H1 (cell line): ENCODE data around the gene LILRB4. TPM values are rescaled to one million over a fixed set of nuclear protein-coding genes. Genes with fewer than 3 reads are reported as not detected.

ENCODE experiments used
- CTCF ChIA-PET: fragments of 300-600 bp; sonication (Branson Sonifier 250); formaldehyde crosslinking; loops from one replicate; lab custom pipeline; 2021; ENCODE audit not compliant: partially characterized antibody; lab: Charles Lee
- POLR2A ChIA-PET: fragments of 300-600 bp; sonication (Branson Sonifier 250); formaldehyde crosslinking; loops from one replicate; lab custom pipeline; 2021; ENCODE audit warnings: inconsistent platforms; ENCODE audit not compliant: partially characterized antibody; lab: Charles Lee
- DNase-seq, 2 experiments: peaks; one replicate each; pipeline versions ENCODE4 v3.0.0 to v3.0.0-alpha.2; 2010 to 2022; ENCODE audit warnings: low spot score in 2 of 2, low read depth in 1 of 2, mixed read lengths in 1 of 2
- FAIRE-seq: peaks from 2 replicates; lab custom pipeline; 2011; peaks lifted over from hg19 to GRCh38; lab: Jason Lieb, UNC
- H2AFZ ChIP-seq: 2 replicates; pipeline ENCODE4 v1.8.1; 2012; ENCODE audit warnings: low read length, inconsistent platforms
- H2AK5ac ChIP-seq: 2 replicates; pipeline ENCODE4 v1.6.1; 2013; ENCODE audit warnings: low read depth, low read length
- H2BK120ac ChIP-seq: replicated peaks from 2 replicates; pipeline ENCODE3; 2013; ENCODE audit warnings: low read depth, low read length, inconsistent platforms
- H2BK12ac ChIP-seq: 2 replicates; pipeline ENCODE4 v1.6.1; 2013; ENCODE audit warnings: low read depth, low read length
- H2BK15ac ChIP-seq: 2 replicates; pipeline ENCODE4 v1.6.1; 2013; ENCODE audit warnings: low read length
- H2BK20ac ChIP-seq: 2 replicates; pipeline ENCODE4 v1.6.1; 2013; ENCODE audit warnings: low read length
- H2BK5ac ChIP-seq: 2 replicates; pipeline ENCODE4 v1.6.1; 2013; ENCODE audit warnings: low read depth, low read length
- H3K14ac ChIP-seq: 2 replicates; pipeline ENCODE4 v1.6.1; 2013; ENCODE audit warnings: inconsistent platforms; ENCODE audit not compliant: insufficient read length
- H3K18ac ChIP-seq: 2 replicates; pipeline ENCODE4 v1.6.1; 2013; ENCODE audit warnings: low read length; ENCODE audit errors: extremely low read depth
- H3K23ac ChIP-seq: 2 replicates; pipeline ENCODE4 v1.6.1; 2013; ENCODE audit warnings: inconsistent platforms; ENCODE audit not compliant: insufficient read length
- H3K23me2 ChIP-seq: 2 replicates; pipeline ENCODE4 v1.6.1; 2013; ENCODE audit warnings: low read depth, low read length
- H3K27ac ChIP-seq: 2 replicates; pipeline ENCODE4 v1.6.1; 2011; ENCODE audit warnings: low read depth, low read length, inconsistent platforms
- H3K27me3 ChIP-seq, 4 experiments: replicated peaks in 1 of 4; 1 replicate in 1 of 4; 2 replicates in 3 of 4; pipeline versions ENCODE4 v1.6.1 to v1.8.1; 2011 to 2013; ENCODE audit warnings: low read length in 3 of 4, mild to moderate bottlenecking in 3 of 4, inconsistent platforms in 2 of 4, mixed read lengths in 2 of 4, moderate library complexity in 1 of 4; ENCODE audit not compliant: control insufficient read depth in 3 of 4, insufficient read depth in 3 of 4; ENCODE audit errors: extremely low read depth in 1 of 4
- H3K36me3 ChIP-seq, 4 experiments: 2 replicates each; pipeline versions ENCODE4 v1.6.1 to v1.8.1; 2011 to 2013; ENCODE audit warnings: mild to moderate bottlenecking in 4 of 4, low read length in 3 of 4, moderate library complexity in 2 of 4, control low read depth in 1 of 4, inconsistent platforms in 1 of 4; ENCODE audit not compliant: insufficient read depth in 4 of 4, control insufficient read depth in 2 of 4
- H3K4ac ChIP-seq: replicated peaks from 2 replicates; pipeline ENCODE3; 2013; ENCODE audit warnings: low read length, low read depth, mixed read lengths, inconsistent platforms; ENCODE audit not compliant: insufficient read length
- H3K4me1 ChIP-seq, 4 experiments: replicated peaks in 1 of 4; 1 replicate in 1 of 4; 2 replicates in 3 of 4; pipeline versions ENCODE4 v1.6.1 to v1.8.1; 2011 to 2013; ENCODE audit warnings: low read length in 3 of 4, inconsistent platforms in 2 of 4, mixed read lengths in 1 of 4; ENCODE audit not compliant: insufficient read depth in 4 of 4, control insufficient read depth in 3 of 4
- H3K4me2 ChIP-seq, 2 experiments: 2 replicates each; pipeline versions ENCODE4 v1.6.1 to v1.8.1; 2011 to 2013; ENCODE audit warnings: low read depth in 2 of 2, low read length in 2 of 2, control low read depth in 1 of 2, inconsistent platforms in 1 of 2, mild to moderate bottlenecking in 1 of 2; ENCODE audit not compliant: insufficient read depth in 1 of 2
- H3K4me3 ChIP-seq, 4 experiments: fragments of 200-600, 300-600 bp in 1 of 4; sonication (generic), shearing (Covaris generic), sonication (Bioruptor Twin) in 1 of 4; 2 replicates each; pipeline versions ENCODE4 v1.5.1 to v1.8.1; 2011 to 2016; ENCODE audit warnings: low read length in 4 of 4, low read depth in 3 of 4, control low read depth in 2 of 4, inconsistent platforms in 2 of 4, mild to moderate bottlenecking in 2 of 4, mixed read lengths in 1 of 4, moderate library complexity in 1 of 4; ENCODE audit not compliant: insufficient read depth in 2 of 4; ENCODE audit errors: extremely low read depth in 1 of 4
- H3K56ac ChIP-seq: replicated peaks from 2 replicates; pipeline ENCODE3; 2013; ENCODE audit warnings: low read depth, mild to moderate bottlenecking, mixed read lengths, low read length, inconsistent platforms; ENCODE audit not compliant: insufficient read length
- H3K79me1 ChIP-seq: 2 replicates; pipeline ENCODE4 v1.6.1; 2013; ENCODE audit warnings: low read depth, low read length, control low read depth
- H3K79me2 ChIP-seq, 2 experiments: 2 replicates each; pipeline versions ENCODE4 v1.6.1 to v1.8.1; 2012 to 2013; ENCODE audit warnings: low read length in 2 of 2, mild to moderate bottlenecking in 2 of 2, inconsistent platforms in 1 of 2; ENCODE audit not compliant: insufficient read depth in 2 of 2, control insufficient read depth in 1 of 2
- H3K9ac ChIP-seq, 4 experiments: replicated peaks in 1 of 4; 1 replicate in 1 of 4; 2 replicates in 3 of 4; pipeline versions ENCODE4 v1.6.1 to v1.8.1; 2011 to 2013; ENCODE audit warnings: low read depth in 3 of 4, low read length in 3 of 4, control low read depth in 2 of 4, mild to moderate bottlenecking in 2 of 4, moderate library complexity in 2 of 4, inconsistent platforms in 1 of 4; ENCODE audit errors: extremely low read depth in 1 of 4
- H3K9me3 ChIP-seq, 2 experiments: 2 replicates each; pipeline versions ENCODE4 v1.6.1 to v1.8.1; 2012 to 2013; ENCODE audit warnings: mild to moderate bottlenecking in 2 of 2, moderate library complexity in 2 of 2, control low read depth in 1 of 2, inconsistent platforms in 1 of 2, low read depth in 1 of 2, low read length in 1 of 2, mixed read lengths in 1 of 2; ENCODE audit not compliant: insufficient read depth in 2 of 2
- H4K20me1 ChIP-seq, 2 experiments: replicated peaks in 1 of 2; 2 replicates each; pipeline versions ENCODE3 to v1.8.1; 2011 to 2013; ENCODE audit warnings: inconsistent platforms in 2 of 2, low read length in 2 of 2, mild to moderate bottlenecking in 1 of 2; ENCODE audit not compliant: insufficient read depth in 2 of 2, control insufficient read depth in 1 of 2
- H4K5ac ChIP-seq: 2 replicates; pipeline ENCODE4 v1.6.1; 2013; ENCODE audit warnings: low read length, low read depth, mixed read lengths, inconsistent platforms; ENCODE audit not compliant: insufficient read length
- H4K8ac ChIP-seq: 2 replicates; pipeline ENCODE4 v1.8.0; 2013; ENCODE audit warnings: mild to moderate bottlenecking, moderate library complexity, low read length, inconsistent platforms; ENCODE audit not compliant: insufficient read depth; ENCODE audit errors: extremely low read depth
- H4K91ac ChIP-seq: replicated peaks from 2 replicates; pipeline ENCODE3; 2013; ENCODE audit warnings: low read length, mixed read lengths, inconsistent platforms; ENCODE audit not compliant: insufficient read length
- BRCA1 ChIP-seq: IDR thresholded peaks from 2 replicates; pipeline ENCODE4 v1.6.1; 2012; ENCODE audit warnings: low read depth, low read length, improper control_type of control experiment
- FOSL1 ChIP-seq: IDR thresholded peaks from 2 replicates; pipeline ENCODE4 v1.6.1; 2011; ENCODE audit warnings: mild to moderate bottlenecking, low read depth, low read length, moderate library complexity; ENCODE audit not compliant: insufficient read depth
- HDAC2 ChIP-seq, 2 experiments: fragments of 300-600 bp in 1 of 2; sonication (generic) in 1 of 2; IDR thresholded peaks; 2 replicates each; pipeline ENCODE4 v1.6.1; 2011 to 2012; ENCODE audit warnings: low read depth in 2 of 2, low read length in 2 of 2, mild to moderate bottlenecking in 2 of 2, moderate library complexity in 2 of 2, borderline replicate concordance in 1 of 2, inconsistent platforms in 1 of 2
- KDM1A ChIP-seq: fragments of 200-600, 300-600 bp; sonication (generic); IDR thresholded peaks from 2 replicates; pipeline ENCODE4 v1.7.1; 2016; ENCODE audit warnings: mild to moderate bottlenecking, low read length, borderline replicate concordance
- KDM4A ChIP-seq: IDR thresholded peaks from one replicate; pipeline ENCODE4 v1.7.1; 2012; ENCODE audit warnings: low read depth, mild to moderate bottlenecking, moderate library complexity, low read length, inconsistent platforms; ENCODE audit not compliant: severe bottlenecking
- NANOG ChIP-seq: IDR thresholded peaks from 2 replicates; pipeline ENCODE4 v1.6.1; 2011; ENCODE audit warnings: low read length, low read depth, mild to moderate bottlenecking, inconsistent platforms; ENCODE audit not compliant: insufficient read depth, poor library complexity, severe bottlenecking
- PHF8 ChIP-seq: fragments of 200-600 bp; sonication (generic); conservative IDR thresholded peaks from 2 replicates; pipeline ENCODE4 v1.7.1; 2012; ENCODE audit warnings: low read depth, mild to moderate bottlenecking, inconsistent platforms, low read length, moderate library complexity
- POLR2A ChIP-seq, 2 experiments: IDR thresholded peaks; 1 replicate in 1 of 2; 2 replicates in 1 of 2; pipeline ENCODE4 v1.6.1; 2011; ENCODE audit warnings: low read depth in 2 of 2, low read length in 2 of 2, mild to moderate bottlenecking in 2 of 2; ENCODE audit errors: control extremely low read depth in 1 of 2
- SIN3A ChIP-seq, 2 experiments: IDR thresholded peaks in 1 of 2; conservative IDR thresholded peaks in 1 of 2; 2 replicates each; pipeline ENCODE4 v1.6.1; 2011 to 2012; ENCODE audit warnings: low read length in 2 of 2, improper control_type of control experiment in 1 of 2, low read depth in 1 of 2, mild to moderate bottlenecking in 1 of 2
- SRF ChIP-seq: IDR thresholded peaks from 2 replicates; pipeline ENCODE4 v1.6.1; 2011; ENCODE audit warnings: mild to moderate bottlenecking, low read depth, low read length, moderate library complexity
- TCF12 ChIP-seq: IDR thresholded peaks from 2 replicates; pipeline ENCODE4 v1.6.1; 2011; ENCODE audit warnings: low read depth, mild to moderate bottlenecking, low read length
- USF2 ChIP-seq: IDR thresholded peaks from 2 replicates; pipeline ENCODE4 v1.6.1; 2011; ENCODE audit warnings: low read length, improper control_type of control experiment
- ZNF274 ChIP-seq: IDR thresholded peaks from 2 replicates; pipeline ENCODE4 v1.7.0; 2012; ENCODE audit warnings: low read length, borderline replicate concordance; ENCODE audit errors: extremely low read depth
- WGBS, 2 experiments: shearing (Covaris generic) in 1 of 2; methylation state at CpG; one replicate each; pipeline versions ENCODE4 v1.1.6 to v1.1.7; 2013 to 2015; ENCODE audit warnings: low lambda C conversion rate in 2 of 2, mixed read lengths in 2 of 2, inconsistent platforms in 1 of 2, low coverage in 1 of 2, missing lambda C conversion rate in 1 of 2; ENCODE audit not compliant: insufficient replicate concordance in 2 of 2, insufficient coverage in 1 of 2, insufficient read length in 1 of 2; ENCODE audit errors: extremely low coverage in 1 of 2, missing lambda C conversion rate in 1 of 2; 5-methylcytosine and 5-hydroxymethylcytosine counted together
- polyA plus RNA-seq, 7 experiments: library from polyadenylated mRNA; depleted of rRNA in 3 of 7; stranded (reverse) in 5 of 7; unstranded in 2 of 7; fragments of >200 nt in 5 of 7; fragments of 200-250 nt in 2 of 7; gene quantifications; 1 replicate in 5 of 7; 2 replicates in 1 of 7; 4 replicates in 1 of 7; pipeline versions ENCODE4 v1.2.1 to v1.2.3, GENCODE V29; 2011 to 2013; ENCODE audit warnings: missing spikeins in 2 of 7, mixed read lengths in 2 of 7
- total RNA-seq: library from RNA; stranded (reverse); fragmentation: NEBNext Ultra II Directional; extraction: Animal tissue kit (Norgen Biotek cat#: 25700); gene quantifications from 2 replicates; pipeline ENCODE4 v1.2.1, GENCODE V29; 2021

LILRB4 gene
- total and polyA plus RNA-seq, 2 of the 8 experiments (the other 6 are each of a cell fraction or from before 2014, with no cell fraction given), result not detected

GRCh38 chr19:54626757-54627156 is 36.0 kb upstream of the LILRB4 start:
- no peaks in the 10 kb centered on the region for H3K36me3 ChIP-seq
- H2BK5ac ChIP-seq, result no peak overlapping the region
- no peak overlapping the region for H2BK20ac ChIP-seq
- no peak overlapping the region for H3K4ac ChIP-seq
- H3K4me2 ChIP-seq, result no peak overlapping the region
- no peak for DNase-seq
- no peaks in the 10 kb centered on the region for H3K4me1 ChIP-seq
- H4K20me1 ChIP-seq, result no peaks in the 10 kb centered on the region
- no peaks in the 10 kb centered on the region for H3K27me3 ChIP-seq
- no peak overlapping the region for H4K91ac ChIP-seq
- FAIRE-seq, result no peak
- no peaks in the 10 kb centered on the region for H3K23me2 ChIP-seq
- no peak overlapping the region for H2AK5ac ChIP-seq
- no peak overlapping the region for H3K4me3 ChIP-seq
- no peak overlapping the region for H3K18ac ChIP-seq
- no peak overlapping the region for H3K27ac ChIP-seq
- H3K79me1 ChIP-seq, result no peaks in the 10 kb centered on the region
- no peak overlapping the region for H3K56ac ChIP-seq
- no peak overlapping the region for H3K23ac ChIP-seq
- H2BK12ac ChIP-seq, result no peak overlapping the region
- H2AFZ ChIP-seq, result no peak overlapping the region
- H3K14ac ChIP-seq, result no peak overlapping the region
- no peak overlapping the region for H4K8ac ChIP-seq
- CTCF ChIA-PET, result interaction anchor here (0.6 kb wide), 1 partner anchor 11 kb away, joined by 3 read pairs; no protein-coding TSS in a partner anchor
- H2BK15ac ChIP-seq, result no peak overlapping the region
- 65% methylated on average over 8 of the region's 8 CpGs; no CpG with 5 or more reads in 1 of the 2 experiments for WGBS, 2 experiments
- H3K79me2 ChIP-seq, result no peaks in the 10 kb centered on the region
- POLR2A ChIA-PET, result no interaction called here
- no peak overlapping the region for H4K5ac ChIP-seq
- peaks cover 63 to 76% of the 10 kb centered on the region in 2 experiments for H3K9me3 ChIP-seq
- H2BK120ac ChIP-seq, result no peak overlapping the region
- H3K9ac ChIP-seq, result no peak overlapping the region
- TF ChIP-seq USF2 (no peak), KDM1A (no peak), BRCA1 (no peak), PHF8 (no peak), TCF12 (no peak), KDM4A (no peak), FOSL1 (no peak), NANOG (no peak), POLR2A (IDR thresholded peaks at IDR 0.05; ENCODE audit: control extremely low read depth in 1 of 2, low read depth in 2 of 2, low read length in 2 of 2) (no peak), ZNF274 (no peak), HDAC2 (IDR thresholded peaks at IDR 0.05; ENCODE audit: borderline replicate concordance in 1 of 2, low read depth in 2 of 2, low read length in 2 of 2) (no peak), SRF (no peak), SIN3A (conservative IDR thresholded peaks at IDR 0.05 in 1 of 2, IDR thresholded peaks at IDR 0.05 in 1 of 2; ENCODE audit: low read depth in 1 of 2, low read length in 2 of 2) (no peak)
